Measurements from ENCODE around the gene S100A5. TPM values are rescaled to one million over a fixed set of nuclear protein-coding genes. Genes with fewer than 3 reads are reported as not detected.

S100A5 gene
- total and polyA plus RNA-seq, 10 of the 15 experiments (the other 5 are each of a cell fraction or from before 2014, with no cell fraction given): 0.47 to 0.75 (median 0.56) TPM; not detected in 6

GRCh38 chr1:153535242-153536011 lies 5.3 kb downstream of the S100A5 start, which contains the start of gene S100A6:
S100A6 (minus strand) TSS chr1:153535991; CDS start chr1:153535339, 652 bp downstream.
- Histone ChIP-seq H2AFZ (ENCODE audit: control insufficient read depth, low read depth, low read length) (peak within 1 kb of the TSS; percentile 96), H3K27me3 (replicated peaks in 1 of 2; ENCODE audit: control insufficient read depth in 2 of 2, insufficient read depth in 2 of 2, low read length in 1 of 2) (no peaks in the 10 kb centered on the region), H3K9me3 (replicated peaks; ENCODE audit: control insufficient read depth, insufficient read depth, low read length) (no peaks in the 10 kb centered on the region), H3K4me3 (peak within 1 kb of the TSS; percentile 67), H3K27ac (ENCODE audit: control insufficient read depth, insufficient read depth) (no peak within 1 kb of the TSS; the same call in 1 of the 2 replicates), H4K20me1 (ENCODE audit: control insufficient read depth, insufficient read depth) (no peaks in the 10 kb centered on the region), H3K4me1 (ENCODE audit: control insufficient read depth, insufficient read depth, low read length) (peaks cover 12% of the 10 kb centered on the region), H3K36me3 (ENCODE audit: control insufficient read depth in 2 of 2, insufficient read depth in 2 of 2, low read length in 1 of 2) (no peaks in the 10 kb centered on the region), H3K79me2 (ENCODE audit: control insufficient read depth, insufficient read depth, low read length) (no peaks in the 10 kb centered on the region; the same call in 1 of the 2 replicates), H3K4me2 (ENCODE audit: control insufficient read depth, insufficient read depth) (peak within 1 kb of the TSS; percentile 99), H3K9ac (ENCODE audit: control insufficient read depth, insufficient read depth, low read length) (peak within 1 kb of the TSS; percentile 67)
- FAIRE-seq: peak; percentile 49
- SMC1A ChIA-PET (ENCODE audit: uncharacterized antibody, unreplicated experiment): interaction anchor here (0.6 to 5.6 kb wide), 11 partner anchors 9 to 189 kb away, joined by 3 to 72 read pairs (median 9); partner anchors contain the start of genes S100A2 and S100A4
- peak; percentile 36; the same call in 1 of the 2 replicates for TF ChIP-seq MLLT1 (IDR thresholded peaks at IDR 0.05)
- peak; percentile 21; the same call in 1 of the 2 replicates for TF ChIP-seq NBN (IDR thresholded peaks at IDR 0.05)
- TF ChIP-seq HDGF (IDR thresholded peaks at IDR 0.05): peak; percentile 71; the same call in 1 of the 2 replicates
- no peak for TF ChIP-seq BACH1 (IDR thresholded peaks at IDR 0.05; ENCODE audit: borderline replicate concordance)
- in situ Hi-C loops (cut with MboI): no loop called here
- 5% methylated on average over 18 of the region's 18 CpGs for WGBS (ENCODE audit: insufficient coverage, insufficient replicate concordance, low lambda C conversion rate, missing lambda C conversion rate)
- BruUV-seq (replicated peaks): TSS peak; percentile 82
- RAD21 ChIA-PET (ENCODE audit: unreplicated experiment): interaction anchor here (0.8 to 6.4 kb wide), 15 partner anchors 9 to 199 kb away, joined by 3 to 74 read pairs (median 4); partner anchors contain the start of genes CHTOP, S100A13, S100A2 and S100A4
- ATAC-seq: peak; percentile 64
- POLR2A ChIA-PET: interaction anchor here (0.8 to 3.2 kb wide), 10 partner anchors 10 to 208 kb away, joined by 3 to 29 read pairs (median 6); partner anchors contain the start of genes CHTOP, S100A2 and S100A4
- CTCF ChIA-PET: interaction anchor here (0.8 to 8.6 kb wide), 14 partner anchors 9 to 452 kb away, joined by 3 to 216 read pairs (median 4); partner anchors contain the start of genes CHTOP, RAB13, S100A13 and S100A16
- intact Hi-C loops (cut with micrococcal nuclease; ENCODE audit: unreplicated experiment): no loop called here
- no peak for DNase-seq (ENCODE audit: low read depth, low spot score)

Measured in GM12878 (cell line).